ENCODE results near the gene ATP2A2. TPM values are rescaled to one million over a fixed set of nuclear protein-coding genes. Genes with fewer than 3 reads are reported as not detected.

ATP2A2 gene
- total RNA-seq, 1 donor from 2014 or later, result 131 TPM

DNA sequence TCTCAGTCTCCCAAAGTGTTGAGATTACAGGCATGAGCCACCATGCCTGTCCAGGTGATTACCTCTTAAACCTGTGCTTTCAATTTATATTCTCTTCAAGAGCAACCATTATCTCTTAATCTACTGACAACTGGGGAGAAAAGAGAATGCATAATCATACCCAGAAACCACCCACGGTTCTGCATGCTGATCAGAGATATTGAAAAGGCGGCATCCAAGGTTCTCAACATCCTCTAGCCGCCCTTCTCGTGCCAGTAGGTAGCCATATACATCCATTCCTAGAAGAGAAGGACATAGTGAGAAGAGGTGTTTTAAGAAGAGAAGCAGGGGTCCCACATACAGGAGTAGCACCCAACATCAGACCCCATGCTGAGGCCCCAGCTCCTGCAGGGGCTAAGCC, 101.6 kb downstream of the ATP2A2 start:
- DNase-seq (ENCODE audit: low spot score), result no peak
- no peak for ATAC-seq
- intact Hi-C loops (cut with DNase I), result no loop called here

Other genes starting within 250 kb of the ATP2A2 start
- 40.3 TPM for gene C12orf76, start 232.7 kb upstream of the ATP2A2 start, total RNA-seq
- gene IFT81, start 156.9 kb upstream of the ATP2A2 start, total RNA-seq, result 17.3 TPM
- 62.7 TPM for gene ANAPC7, start 122.5 kb downstream of the ATP2A2 start, total RNA-seq
- 109 TPM for gene ARPC3, start 169.1 kb downstream of the ATP2A2 start, total RNA-seq
- 18.7 TPM for gene GPN3, start 187.0 kb downstream of the ATP2A2 start, total RNA-seq
- gene FAM216A, start 187.6 kb downstream of the ATP2A2 start, total RNA-seq, result 5.8 TPM
- gene VPS29, start 220.9 kb downstream of the ATP2A2 start, total RNA-seq, result 102 TPM
- gene RAD9B, start 221.1 kb downstream of the ATP2A2 start, total RNA-seq, result 2.9 TPM